Memory B cell (primary cell): ENCODE data around the gene TRAPPC2L.
A peak's percentile ranks its signal among the peaks of the same experiment; 100 is the strongest.

Experiments
- ATAC-seq: fragments of 150-1000 bp; cut with Tn5 transposase; 2 replicates; pipeline ENCODE4 v1.10.0; 2021; ENCODE audit warnings: low read depth, mild to moderate bottlenecking, moderate library complexity
- DNase-seq, 2 donors: peaks; one replicate each; pipeline ENCODE4 v3.0.0; 2022; ENCODE audit warnings: low spot score in 2 of 2
- H3K27ac Mint-ChIP-seq: one replicate; pipeline ENCODE4 v1.8.0; 2022; ENCODE audit warnings: mild to moderate bottlenecking, moderate library complexity, mixed read lengths
- H3K27me3 Mint-ChIP-seq: one replicate; pipeline ENCODE4 v1.8.0; 2022; ENCODE audit warnings: mixed read lengths
- H3K36me3 Mint-ChIP-seq: one replicate; pipeline ENCODE4 v1.8.0; 2022; ENCODE audit warnings: mild to moderate bottlenecking, mixed read lengths
- H3K4me1 Mint-ChIP-seq: one replicate; pipeline ENCODE4 v1.8.0; 2022; ENCODE audit warnings: mixed read lengths
- H3K4me3 Mint-ChIP-seq: one replicate; pipeline ENCODE4 v1.8.0; 2022; ENCODE audit warnings: mild to moderate bottlenecking, moderate library complexity, mixed read lengths
- H3K9me3 Mint-ChIP-seq: one replicate; pipeline ENCODE4 v1.8.0; 2022; ENCODE audit warnings: mixed read lengths

The TRAPPC2L gene

DNA sequence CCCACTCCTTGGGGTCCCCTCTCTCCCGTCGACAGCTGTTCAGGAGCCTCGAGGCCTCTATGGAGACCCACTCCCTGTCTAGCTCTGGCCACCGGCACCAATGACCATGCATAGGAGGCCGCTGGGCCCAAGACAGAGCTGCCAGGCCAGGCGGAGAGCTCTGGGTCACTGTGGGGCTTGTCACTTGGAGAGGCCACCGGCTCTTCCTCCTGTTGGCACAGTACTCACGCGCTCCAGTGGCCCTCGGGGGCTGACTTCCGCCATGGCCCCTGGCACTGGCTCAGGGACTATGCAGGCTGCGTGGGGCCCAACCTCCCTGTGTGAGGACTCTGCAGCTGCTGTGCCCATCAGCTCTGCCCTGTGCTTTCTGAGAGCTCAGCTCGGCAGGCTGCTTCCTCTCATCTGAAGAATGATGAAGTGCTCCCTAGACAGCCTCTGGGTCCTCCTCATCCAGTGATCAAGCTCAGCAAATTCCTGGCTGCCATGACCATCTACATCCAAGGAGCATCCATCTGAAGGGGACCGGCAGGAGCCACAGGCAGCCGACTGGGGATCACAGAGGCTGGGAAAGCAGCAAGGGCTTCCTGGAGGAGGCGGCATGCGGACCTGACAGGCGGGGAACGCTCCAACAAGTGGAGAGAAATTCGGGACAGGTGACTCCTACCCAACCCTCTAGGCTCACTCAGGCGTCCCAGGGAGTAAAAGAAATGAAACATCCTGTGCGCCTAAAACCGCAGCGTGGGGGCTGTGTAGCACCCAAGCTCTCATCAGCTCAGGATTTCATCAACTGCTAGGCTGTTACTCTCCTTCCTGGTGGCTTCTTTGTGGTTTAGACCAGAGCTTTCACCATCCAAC is 17.0 kb upstream of the TRAPPC2L start:
- Mint-ChIP-seq H3K27me3 (no peaks in the 10 kb centered on the region), H3K36me3 (peaks cover 9% of the 10 kb centered on the region), H3K9me3 (no peaks in the 10 kb centered on the region), H3K27ac (no peak overlapping the region), H3K4me1 (peaks cover 7% of the 10 kb centered on the region), H3K4me3 (no peak overlapping the region)
- ATAC-seq (no peak), DNase-seq (no peak)

DNA sequence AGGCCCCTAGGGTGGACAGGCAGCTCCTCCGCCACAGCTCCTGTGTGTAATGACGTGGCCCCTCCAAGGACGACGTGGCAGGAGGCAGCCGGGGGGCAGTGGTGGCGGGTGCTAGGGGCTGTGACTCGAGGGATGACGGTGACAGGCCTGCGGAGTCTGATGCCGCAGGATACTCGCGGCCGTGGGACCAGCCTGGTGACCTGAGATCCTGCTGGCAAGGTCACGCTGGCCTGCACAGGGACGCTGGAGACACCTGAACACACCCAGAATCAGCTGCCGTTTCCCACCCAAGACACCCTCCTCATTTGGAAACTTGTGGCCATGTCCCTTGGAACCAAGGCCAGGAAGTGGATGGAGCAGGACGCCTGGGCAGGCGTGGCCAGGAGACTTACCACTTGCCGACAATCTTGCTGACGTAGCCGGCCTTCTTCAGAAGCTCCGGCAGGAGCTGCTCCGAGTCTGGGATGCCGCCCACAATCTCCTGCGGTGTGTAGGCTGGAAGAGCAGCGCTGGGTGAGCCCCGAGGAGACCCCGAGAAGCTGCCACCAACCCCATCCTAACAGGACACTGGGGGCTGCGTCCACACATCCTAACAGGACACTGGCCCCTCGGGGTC is 16.2 kb upstream of the TRAPPC2L start:
- Mint-ChIP-seq H3K36me3 (peaks cover 7% of the 10 kb centered on the region), H3K4me1 (peaks cover 7% of the 10 kb centered on the region), H3K9me3 (no peaks in the 10 kb centered on the region), H3K27ac (no peak overlapping the region), H3K4me3 (no peak overlapping the region), H3K27me3 (no peaks in the 10 kb centered on the region)
- ATAC-seq (no peak), DNase-seq (no peak)

- H3K9me3 Mint-ChIP-seq: no peaks in the 10 kb centered on the region
- peaks cover 7% of the 10 kb centered on the region for H3K4me1 Mint-ChIP-seq
- no peak overlapping the region for H3K27ac Mint-ChIP-seq
- H3K4me3 Mint-ChIP-seq: peak overlapping the region; percentile 30
- ATAC-seq (peak; percentile 87), DNase-seq (no peak)
- H3K27me3 Mint-ChIP-seq: no peaks in the 10 kb centered on the region
- H3K36me3 Mint-ChIP-seq: peaks cover 7% of the 10 kb centered on the region
Observed at GRCh38 chr16:88841521-88842307, 15.2 kb upstream of the TRAPPC2L start.

GRCh38 chr16:88842308-88842756 is 14.6 kb upstream of the TRAPPC2L start:
- no peaks in the 10 kb centered on the region for H3K27me3 Mint-ChIP-seq
- DNase-seq: no peak
- peaks cover 7% of the 10 kb centered on the region for H3K4me1 Mint-ChIP-seq
- no peak for ATAC-seq
- no peak overlapping the region for H3K27ac Mint-ChIP-seq
- H3K9me3 Mint-ChIP-seq: no peaks in the 10 kb centered on the region
- H3K4me3 Mint-ChIP-seq: no peak overlapping the region
- peaks cover 7% of the 10 kb centered on the region for H3K36me3 Mint-ChIP-seq

DNA sequence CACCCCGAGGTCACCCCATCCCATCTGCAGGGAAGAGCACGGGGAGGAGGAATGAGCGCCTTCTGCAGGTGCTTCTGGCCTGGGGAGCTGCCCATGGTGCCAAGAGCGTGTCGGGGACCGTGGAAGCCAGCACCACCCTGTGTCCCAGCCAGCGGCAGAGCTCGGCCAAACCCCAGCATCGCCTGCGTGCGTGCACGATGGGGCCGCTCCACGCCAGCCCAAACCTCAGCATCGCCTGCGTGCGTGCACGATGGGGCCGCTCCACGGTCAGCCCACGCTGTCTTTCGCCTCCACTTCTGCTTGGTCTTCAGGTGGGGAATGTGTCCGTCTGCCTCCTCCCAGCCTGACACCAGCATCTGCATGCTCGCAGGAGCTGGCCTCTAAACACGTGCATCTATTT is 14.1 kb upstream of the TRAPPC2L start:
- Mint-ChIP-seq H3K27me3 (no peaks in the 10 kb centered on the region), H3K4me3 (no peak overlapping the region), H3K36me3 (peaks cover 7% of the 10 kb centered on the region), H3K27ac (no peak overlapping the region), H3K4me1 (peaks cover 7% of the 10 kb centered on the region), H3K9me3 (no peaks in the 10 kb centered on the region)
- ATAC-seq (no peak), DNase-seq (no peak)

- no peak overlapping the region for H3K4me3 Mint-ChIP-seq
- H3K9me3 Mint-ChIP-seq: no peaks in the 10 kb centered on the region
- H3K36me3 Mint-ChIP-seq: peaks cover 7% of the 10 kb centered on the region
- no peaks in the 10 kb centered on the region for H3K27me3 Mint-ChIP-seq
- H3K27ac Mint-ChIP-seq: no peak overlapping the region
- H3K4me1 Mint-ChIP-seq: peaks cover 7% of the 10 kb centered on the region
- no peak for DNase-seq
- no peak for ATAC-seq
Observed at GRCh38 chr16:88843256-88843655, 13.7 kb upstream of the TRAPPC2L start.

GRCh38 chr16:88844419-88845036 is 12.4 kb upstream of the TRAPPC2L start:
- DNase-seq: no peak
- Mint-ChIP-seq H3K36me3 (peaks cover 7% of the 10 kb centered on the region), H3K27ac (no peak overlapping the region), H3K9me3 (no peaks in the 10 kb centered on the region), H3K27me3 (no peaks in the 10 kb centered on the region), H3K4me1 (peaks cover 7% of the 10 kb centered on the region), H3K4me3 (no peak overlapping the region)
- ATAC-seq: no peak

DNA sequence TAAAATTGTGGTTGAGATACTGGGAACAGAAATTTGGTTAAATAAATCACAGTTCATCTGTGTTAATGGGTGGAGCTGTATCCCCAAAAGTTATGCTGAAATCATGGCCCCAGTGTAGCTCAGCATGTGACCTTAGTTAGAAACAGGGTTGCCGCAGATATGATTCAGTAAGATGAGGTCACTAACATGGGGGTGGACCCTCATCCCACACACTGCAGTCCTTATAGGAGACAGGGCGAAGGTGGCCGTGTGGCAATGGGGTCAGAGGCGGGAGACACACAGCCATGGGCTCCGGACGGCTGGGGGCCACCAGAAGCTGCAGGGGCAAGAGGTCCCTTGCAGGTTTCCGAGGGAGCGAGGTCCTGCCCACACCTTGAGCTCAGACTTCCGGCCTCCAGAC is 10.8 kb upstream of the TRAPPC2L start:
- ATAC-seq (no peak), DNase-seq (no peak)

DNA sequence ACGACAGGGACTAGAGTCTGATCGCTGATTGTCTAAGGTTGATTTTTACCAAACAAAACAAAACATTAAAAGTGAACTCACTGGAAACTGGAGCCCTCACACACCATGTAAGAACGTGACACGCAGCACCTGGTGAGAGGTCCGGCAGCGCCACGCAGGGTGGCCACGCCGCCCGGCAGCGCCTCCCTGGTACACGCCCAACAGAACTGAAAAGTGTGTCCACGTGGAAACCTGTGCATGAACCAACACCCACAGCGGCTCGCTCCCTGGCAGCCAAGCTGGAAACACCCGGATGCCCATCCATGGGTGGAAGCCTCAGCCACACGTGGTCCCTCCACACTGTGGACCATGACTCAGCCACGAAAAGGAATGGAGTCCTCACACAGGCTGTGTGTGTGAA is 9.3 kb upstream of the TRAPPC2L start:
- Mint-ChIP-seq H3K4me3 (no peak overlapping the region), H3K36me3 (peaks cover 3% of the 10 kb centered on the region), H3K9me3 (no peaks in the 10 kb centered on the region), H3K4me1 (peaks cover 5% of the 10 kb centered on the region), H3K27ac (no peak overlapping the region), H3K27me3 (no peaks in the 10 kb centered on the region)
- ATAC-seq (no peak), DNase-seq (no peak)

More for the DNA sequence above, 10.8 kb upstream of the TRAPPC2L start:
- Mint-ChIP-seq H3K4me3 (no peak overlapping the region), H3K27me3 (no peaks in the 10 kb centered on the region), H3K9me3 (no peaks in the 10 kb centered on the region), H3K27ac (no peak overlapping the region), H3K36me3 (peaks cover 3% of the 10 kb centered on the region), H3K4me1 (peaks cover 7% of the 10 kb centered on the region)

DNA sequence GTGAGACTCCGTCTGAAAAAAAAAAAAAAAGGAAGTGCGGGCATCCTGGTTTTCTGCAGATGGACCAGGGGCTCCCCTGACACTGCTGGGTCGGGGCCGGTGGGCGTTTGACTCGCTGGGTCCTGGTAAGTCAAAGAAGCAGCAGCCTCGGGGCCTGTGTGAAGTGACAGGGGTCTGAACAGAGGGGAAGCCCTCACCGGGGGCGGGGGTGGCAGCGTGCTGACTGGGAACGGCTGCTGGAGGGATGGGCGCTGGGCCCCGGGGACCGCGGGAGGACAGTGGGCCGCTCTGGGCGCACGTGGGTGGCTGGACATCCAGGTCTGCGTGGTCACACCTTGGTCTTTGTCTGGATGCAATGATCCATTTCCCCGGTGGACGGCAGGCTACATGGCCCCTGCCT is 8.4 kb upstream of the TRAPPC2L start:
- peaks cover 3% of the 10 kb centered on the region for H3K4me1 Mint-ChIP-seq
- DNase-seq (no peak), ATAC-seq (no peak)
- no peaks in the 10 kb centered on the region for H3K9me3 Mint-ChIP-seq
- no peaks in the 10 kb centered on the region for H3K36me3 Mint-ChIP-seq
- no peak overlapping the region for H3K4me3 Mint-ChIP-seq
- no peak overlapping the region for H3K27ac Mint-ChIP-seq
- H3K27me3 Mint-ChIP-seq: no peaks in the 10 kb centered on the region

DNA sequence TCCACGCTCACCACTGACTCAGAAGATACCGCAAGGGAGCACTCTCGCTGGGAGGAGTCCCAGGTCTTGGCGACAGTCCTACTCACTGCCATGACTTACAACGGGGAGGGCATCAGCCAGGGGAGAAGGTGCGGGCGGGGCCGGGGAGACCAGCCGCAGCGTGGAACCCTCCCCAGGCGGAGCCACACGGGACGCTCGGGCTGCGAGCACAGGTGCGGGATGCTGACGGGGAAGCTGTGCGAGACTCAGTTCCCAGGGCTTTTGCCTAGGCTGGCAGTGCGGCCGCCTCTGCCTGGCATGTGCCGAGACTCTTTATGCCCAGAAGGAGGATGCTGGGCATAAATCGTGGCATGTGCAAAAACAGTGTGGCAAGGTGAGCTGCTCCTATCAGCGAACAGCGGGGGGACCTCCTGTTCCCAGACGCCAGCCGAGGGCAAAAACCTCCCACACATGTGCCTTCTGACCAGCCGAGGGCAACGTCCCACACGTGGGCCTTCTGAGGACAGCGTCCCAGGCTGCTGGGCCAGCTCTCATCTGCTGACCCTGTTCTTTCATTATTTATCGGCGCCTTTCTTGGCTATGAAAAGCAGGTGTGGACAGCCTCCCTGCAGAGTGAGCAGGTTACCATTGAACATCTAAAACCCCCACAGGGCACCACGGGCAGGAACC is 6.3 kb upstream of the TRAPPC2L start:
- Mint-ChIP-seq H3K4me1 (peaks cover 7% of the 10 kb centered on the region), H3K9me3 (no peaks in the 10 kb centered on the region), H3K27ac (no peak overlapping the region)

GRCh38 chr16:88851616-88852015 is 5.3 kb upstream of the TRAPPC2L start:
- ATAC-seq: no peak
- Mint-ChIP-seq H3K36me3 (no peaks in the 10 kb centered on the region), H3K27ac (peak overlapping the region; percentile 5), H3K4me1 (peaks cover 7% of the 10 kb centered on the region), H3K9me3 (no peaks in the 10 kb centered on the region), H3K27me3 (no peaks in the 10 kb centered on the region), H3K4me3 (no peak overlapping the region)
- DNase-seq: no peak

More for the DNA sequence above, 6.3 kb upstream of the TRAPPC2L start:
- Mint-ChIP-seq H3K36me3 (no peaks in the 10 kb centered on the region), H3K4me3 (no peak overlapping the region), H3K27me3 (no peaks in the 10 kb centered on the region)
- ATAC-seq: no peak
- DNase-seq: no peak

- no peak for DNase-seq
Observed at GRCh38 chr16:88853325-88853941, 3.5 kb upstream of the TRAPPC2L start.

More at GRCh38 chr16:88853325-88853941, 3.5 kb upstream of the TRAPPC2L start:
- no peaks in the 10 kb centered on the region for H3K9me3 Mint-ChIP-seq
- H3K4me1 Mint-ChIP-seq: peaks cover 14% of the 10 kb centered on the region
- H3K27me3 Mint-ChIP-seq: no peaks in the 10 kb centered on the region
- ATAC-seq: no peak
- peaks cover 1% of the 10 kb centered on the region for H3K36me3 Mint-ChIP-seq
- H3K4me3 Mint-ChIP-seq: no peak overlapping the region
- no peak overlapping the region for H3K27ac Mint-ChIP-seq
